Vagina (tissue), 2 donors: ENCODE measurements around the gene SEC24C. TPM values are rescaled to one million over a fixed set of nuclear protein-coding genes. Genes with fewer than 3 reads are reported as not detected.
A peak's percentile ranks its signal among the peaks of the same experiment; 100 is the strongest.

Source experiments
- DNase-seq, 2 donors: peaks; one replicate each; pipeline ENCODE4 v3.0.0-alpha.2; 2017; ENCODE audit errors: extremely low spot score in 2 of 2
- H3K27ac ChIP-seq: fragments of 200-600 bp; sonication (generic); one replicate; pipeline ENCODE4 v1.5.1; 2019
- H3K27me3 ChIP-seq: fragments of 200-600 bp; sonication (generic); one replicate; pipeline ENCODE4 v1.5.1; 2019
- H3K36me3 ChIP-seq, 2 donors: fragments of 200-600 bp; sonication (generic); one replicate each; pipeline ENCODE4 v1.5.1; 2017 to 2019
- H3K4me1 ChIP-seq: fragments of 200-600 bp; sonication (generic); one replicate; pipeline ENCODE4 v1.5.1; 2019
- H3K4me3 ChIP-seq, 2 donors: fragments of 200-600 bp; sonication (generic); 1 replicate in 1 of 2; 2 replicates in 1 of 2; pipeline ENCODE4 v1.5.1; 2016 to 2019
- H3K9me3 ChIP-seq: fragments of 200-600 bp; sonication (generic); one replicate; pipeline ENCODE4 v1.5.1; 2019
- CTCF ChIP-seq, 3 experiments: fragments of 450-650 bp in 2 of 3; fragments of 200-600 bp in 1 of 3; sonication (generic) in 1 of 3; IDR thresholded peaks; one replicate each; pipeline ENCODE4 v1.5.1; 2017 to 2019; ENCODE audit warnings: antibody characterized with exemption in 3 of 3, mild to moderate bottlenecking in 2 of 3, moderate library complexity in 2 of 3
- POLR2A ChIP-seq, 2 donors: fragments of 450-650 bp; IDR thresholded peaks; one replicate each; pipeline ENCODE4 v1.6.1; 2017; ENCODE audit warnings: antibody characterized with exemption in 2 of 2, mild to moderate bottlenecking in 2 of 2, moderate library complexity in 2 of 2
- POLR2AphosphoS5 ChIP-seq, 2 donors: sonication (generic); formaldehyde crosslinking; IDR thresholded peaks; one replicate each; pipeline ENCODE4 v1.9.0; 2017; ENCODE audit warnings: antibody characterized with exemption in 2 of 2, mild to moderate bottlenecking in 2 of 2, low read depth in 1 of 2; ENCODE audit not compliant: insufficient read depth in 1 of 2
- intact Hi-C: fragments of 100-400 bp; cut with DNase I; formaldehyde crosslinking; loops from one replicate; pipeline ENCODE4 v1.15.1; 2023
- total RNA-seq: library from RNA; depleted of rRNA; stranded (reverse); fragments of >200 nt; gene quantifications from one replicate; pipeline ENCODE4 v1.2.3, GENCODE V29; 2016

SEC24C gene
- total RNA-seq, 1 donor from 2014 or later: 47.9 TPM

- Histone ChIP-seq H3K4me1 (peaks cover 29% of the 10 kb centered on the region), H3K27me3 (no peaks in the 10 kb centered on the region), H3K36me3 (peaks cover 4 to 69% of the 10 kb centered on the region in 2 donors), H3K9me3 (no peaks in the 10 kb centered on the region), H3K27ac (peak overlapping the region; percentile 6), H3K4me3 (no peak overlapping the region)
- intact Hi-C loops: no loop called here
- no peak for DNase-seq
- no peak for TF ChIP-seq POLR2A (IDR thresholded peaks at IDR 0.05)
Measured at GRCh38 chr10:73806176-73806950, 62.2 kb downstream of the SEC24C start.

GRCh38 chr10:73807471-73807870 is 63.3 kb downstream of the SEC24C start:
- H3K27ac ChIP-seq: no peak overlapping the region
- intact Hi-C loops: no loop called here
- TF ChIP-seq POLR2A (IDR thresholded peaks at IDR 0.05): no peak
- no peak for TF ChIP-seq POLR2AphosphoS5 (IDR thresholded peaks at IDR 0.05; ENCODE audit: insufficient read depth in 1 of 2, low read depth in 1 of 2)
- TF ChIP-seq CTCF (IDR thresholded peaks at IDR 0.05): no peak
- no peaks in the 10 kb centered on the region for H3K9me3 ChIP-seq
- H3K4me1 ChIP-seq: peaks cover 35% of the 10 kb centered on the region
- DNase-seq: no peak
- H3K27me3 ChIP-seq: no peaks in the 10 kb centered on the region
- no peak overlapping the region for H3K4me3 ChIP-seq
- peaks cover 4 to 58% of the 10 kb centered on the region in 2 donors for H3K36me3 ChIP-seq

GRCh38 chr10:73808021-73808815 is 64.0 kb downstream of the SEC24C start:
- peaks cover 0 to 50% of the 10 kb centered on the region in 2 donors for H3K36me3 ChIP-seq
- H3K4me1 ChIP-seq: peaks cover 40% of the 10 kb centered on the region
- DNase-seq: no peak
- no peaks in the 10 kb centered on the region for H3K27me3 ChIP-seq
- H3K4me3 ChIP-seq: no peak overlapping the region
- no peak overlapping the region for H3K27ac ChIP-seq
- H3K9me3 ChIP-seq: no peaks in the 10 kb centered on the region
- TF ChIP-seq CTCF (IDR thresholded peaks at IDR 0.05) (no peak), POLR2A (IDR thresholded peaks at IDR 0.05) (no peak), POLR2AphosphoS5 (IDR thresholded peaks at IDR 0.05; ENCODE audit: insufficient read depth in 1 of 2, low read depth in 1 of 2) (no peak)
- intact Hi-C loops: no loop called here

GRCh38 chr10:73809061-73809818 is 65.1 kb downstream of the SEC24C start:
- TF ChIP-seq POLR2AphosphoS5 (IDR thresholded peaks at IDR 0.05; ENCODE audit: insufficient read depth in 1 of 2, low read depth in 1 of 2) (no peak), CTCF (IDR thresholded peaks at IDR 0.05) (no peak), POLR2A (IDR thresholded peaks at IDR 0.05) (no peak)
- Histone ChIP-seq H3K36me3 (peaks cover 0 to 49% of the 10 kb centered on the region in 2 donors), H3K27ac (no peak overlapping the region), H3K27me3 (no peaks in the 10 kb centered on the region), H3K4me3 (no peak overlapping the region), H3K4me1 (peaks cover 40% of the 10 kb centered on the region), H3K9me3 (no peaks in the 10 kb centered on the region)
- DNase-seq: no peak
- intact Hi-C loops: no loop called here

- Histone ChIP-seq H3K36me3 (peaks cover 0 to 45% of the 10 kb centered on the region in 2 donors), H3K4me1 (peaks cover 40% of the 10 kb centered on the region), H3K27me3 (no peaks in the 10 kb centered on the region), H3K9me3 (no peaks in the 10 kb centered on the region), H3K4me3 (peak overlapping the region; percentile 82 to 89), H3K27ac (peak overlapping the region; percentile 87)
- TF ChIP-seq CTCF (IDR thresholded peaks at IDR 0.05): no peak
- no peak for TF ChIP-seq POLR2AphosphoS5 (IDR thresholded peaks at IDR 0.05; ENCODE audit: insufficient read depth in 1 of 2, low read depth in 1 of 2)
- no peak for TF ChIP-seq POLR2A (IDR thresholded peaks at IDR 0.05)
- DNase-seq: no peak
- intact Hi-C loops: no loop called here
Measured at GRCh38 chr10:73810358-73810734, 66.2 kb downstream of the SEC24C start.
